Ishikawa (cell line): ENCODE results near the gene SRBD1.

Experiments used
- CEBPB ChIP-seq: IDR thresholded peaks from 2 replicates; pipeline ENCODE4 v1.6.1; 2012
- CREB1 ChIP-seq: IDR thresholded peaks from 2 replicates; pipeline ENCODE4 v1.6.1; 2012; ENCODE audit warnings: low read depth
- EGR1 ChIP-seq: IDR thresholded peaks from 2 replicates; pipeline ENCODE4 v1.6.1; 2012
- EP300 ChIP-seq: IDR thresholded peaks from 2 replicates; pipeline ENCODE4 v1.6.1; 2012; ENCODE audit warnings: borderline replicate concordance
- FOXM1 ChIP-seq: IDR thresholded peaks from 2 replicates; pipeline ENCODE4 v1.6.1; 2012; ENCODE audit warnings: low read depth, borderline replicate concordance
- MAX ChIP-seq: IDR thresholded peaks from 2 replicates; pipeline ENCODE4 v1.6.1; 2012
- NFIC ChIP-seq: IDR thresholded peaks from 2 replicates; pipeline ENCODE4 v1.6.1; 2012
- RAD21 ChIP-seq: IDR thresholded peaks from 2 replicates; pipeline ENCODE4 v1.6.1; 2012; ENCODE audit warnings: low read depth
- REST ChIP-seq: IDR thresholded peaks from 2 replicates; pipeline ENCODE4 v1.6.1; 2012; ENCODE audit warnings: low read depth, mild to moderate bottlenecking
- TAF1 ChIP-seq: IDR thresholded peaks from 2 replicates; pipeline ENCODE4 v1.6.1; 2012; ENCODE audit warnings: low read depth, mild to moderate bottlenecking
- TCF12 ChIP-seq: IDR thresholded peaks from 2 replicates; pipeline ENCODE4 v1.6.1; 2012; ENCODE audit warnings: low read depth
- TEAD4 ChIP-seq: IDR thresholded peaks from 2 replicates; pipeline ENCODE4 v1.6.1; 2012
- USF1 ChIP-seq: IDR thresholded peaks from 2 replicates; pipeline ENCODE4 v1.6.1; 2012
- YY1 ChIP-seq: IDR thresholded peaks from 2 replicates; pipeline ENCODE4 v1.6.1; 2012; ENCODE audit warnings: low read depth

The SRBD1 gene

GRCh38 chr2:45617496-45617895 is 6.4 kb upstream of the SRBD1 start:
- TF ChIP-seq REST (no peak), TAF1 (no peak), USF1 (no peak), YY1 (no peak), FOXM1 (no peak), TEAD4 (no peak), CEBPB (no peak), RAD21 (no peak)

- TF ChIP-seq MAX (no peak), USF1 (no peak), EGR1 (no peak), TCF12 (no peak), YY1 (no peak), CEBPB (no peak)
Measured at GRCh38 chr2:45616658-45617411, 5.8 kb upstream of the SRBD1 start.

- TF ChIP-seq EGR1, result no peak
- TF ChIP-seq RAD21, result no peak
- TF ChIP-seq MAX, result no peak
- TF ChIP-seq TAF1, result no peak
- no peak for TF ChIP-seq TEAD4
- no peak for TF ChIP-seq CEBPB
Measured at GRCh38 chr2:45614871-45615415, 3.9 kb upstream of the SRBD1 start.

GRCh38 chr2:45614330-45614729 is 3.3 kb upstream of the SRBD1 start:
- TF ChIP-seq EGR1 (no peak), TCF12 (no peak), YY1 (no peak), NFIC (no peak), MAX (no peak)

GRCh38 chr2:45612731-45613130 is 1.7 kb upstream of the SRBD1 start:
- TF ChIP-seq TAF1 (no peak), REST (no peak), YY1 (no peak), NFIC (no peak), TCF12 (no peak), CEBPB (peak; percentile 59; the same call in 1 of the 2 replicates), TEAD4 (no peak), MAX (no peak)

- TF ChIP-seq MAX, result no peak
- TF ChIP-seq EP300, result no peak
- TF ChIP-seq CREB1, result no peak
- TF ChIP-seq TEAD4, result no peak
- TF ChIP-seq NFIC, result no peak
- no peak for TF ChIP-seq TAF1
- no peak for TF ChIP-seq RAD21
- TF ChIP-seq CEBPB, result no peak
- TF ChIP-seq USF1, result no peak
- no peak for TF ChIP-seq YY1
- no peak for TF ChIP-seq FOXM1
Measured at GRCh38 chr2:45612285-45612684, 1.2 kb upstream of the SRBD1 start.
